ENCODE measurements around the gene EPHB4. TPM values are rescaled to one million over a fixed set of nuclear protein-coding genes. Genes with fewer than 3 reads are reported as not detected.
"Not testable (repeated sequence)": the region's sequence is repeated elsewhere in the genome, so short reads cannot be mapped to it uniquely, and the experiment has no call there.

Gene EPHB4
- total RNA-seq, 1 donor from 2014 or later: 144 TPM

GRCh38 chr7:100765250-100765649, 62.1 kb downstream of the EPHB4 start:
- Histone ChIP-seq H3K27ac (no peak overlapping the region), H3K4me3 (no peak overlapping the region), H3K9me3 (no peaks in the 10 kb centered on the region), H3K36me3 (no peaks in the 10 kb centered on the region), H3K4me1 (no peaks in the 10 kb centered on the region), H3K27me3 (no peaks in the 10 kb centered on the region)
- TF ChIP-seq, protein P1, sequence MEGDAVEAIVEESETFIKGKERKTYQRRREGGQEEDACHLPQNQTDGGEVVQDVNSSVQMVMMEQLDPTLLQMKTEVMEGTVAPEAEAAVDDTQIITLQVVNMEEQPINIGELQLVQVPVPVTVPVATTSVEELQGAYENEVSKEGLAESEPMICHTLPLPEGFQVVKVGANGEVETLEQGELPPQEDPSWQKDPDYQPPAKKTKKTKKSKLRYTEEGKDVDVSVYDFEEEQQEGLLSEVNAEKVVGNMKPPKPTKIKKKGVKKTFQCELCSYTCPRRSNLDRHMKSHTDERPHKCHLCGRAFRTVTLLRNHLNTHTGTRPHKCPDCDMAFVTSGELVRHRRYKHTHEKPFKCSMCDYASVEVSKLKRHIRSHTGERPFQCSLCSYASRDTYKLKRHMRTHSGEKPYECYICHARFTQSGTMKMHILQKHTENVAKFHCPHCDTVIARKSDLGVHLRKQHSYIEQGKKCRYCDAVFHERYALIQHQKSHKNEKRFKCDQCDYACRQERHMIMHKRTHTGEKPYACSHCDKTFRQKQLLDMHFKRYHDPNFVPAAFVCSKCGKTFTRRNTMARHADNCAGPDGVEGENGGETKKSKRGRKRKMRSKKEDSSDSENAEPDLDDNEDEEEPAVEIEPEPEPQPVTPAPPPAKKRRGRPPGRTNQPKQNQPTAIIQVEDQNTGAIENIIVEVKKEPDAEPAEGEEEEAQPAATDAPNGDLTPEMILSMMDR (IDR thresholded peaks at IDR 0.05): no peak
- intact Hi-C loops (cut with DNase I): no loop called here
- DNase-seq (ENCODE audit: low spot score in 2 of 2): no peak

DNA sequence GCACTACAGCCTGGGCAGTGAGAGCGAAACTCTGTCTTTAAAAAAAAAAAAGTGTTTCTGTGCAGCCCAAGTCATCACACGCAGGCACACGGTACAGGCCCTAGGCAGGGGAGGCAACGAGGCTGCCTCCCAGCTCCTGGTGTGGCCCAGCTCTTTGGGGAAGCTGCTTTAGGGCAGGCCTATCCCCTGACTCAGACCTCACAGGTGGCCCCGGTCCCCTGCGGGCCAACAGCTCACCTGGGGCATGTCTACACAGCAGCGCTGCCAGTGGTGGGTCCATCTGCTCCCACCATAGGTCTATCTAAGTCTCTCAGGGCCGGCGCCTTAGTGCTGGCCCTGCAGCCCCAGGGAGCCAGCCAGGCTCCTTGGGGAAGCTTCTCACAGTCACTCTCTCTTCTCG, 62.5 kb downstream of the EPHB4 start:
- H3K9me3 ChIP-seq: no peaks in the 10 kb centered on the region
- H3K36me3 ChIP-seq: no peaks in the 10 kb centered on the region
- intact Hi-C loops (cut with DNase I): no loop called here
- H3K27me3 ChIP-seq: no peaks in the 10 kb centered on the region
- no peak overlapping the region for H3K4me3 ChIP-seq
- no peak overlapping the region for H3K27ac ChIP-seq
- TF ChIP-seq, protein P1 (IDR thresholded peaks at IDR 0.05): no peak
- DNase-seq (ENCODE audit: low spot score in 2 of 2): no peak
- H3K4me1 ChIP-seq: no peaks in the 10 kb centered on the region

DNA sequence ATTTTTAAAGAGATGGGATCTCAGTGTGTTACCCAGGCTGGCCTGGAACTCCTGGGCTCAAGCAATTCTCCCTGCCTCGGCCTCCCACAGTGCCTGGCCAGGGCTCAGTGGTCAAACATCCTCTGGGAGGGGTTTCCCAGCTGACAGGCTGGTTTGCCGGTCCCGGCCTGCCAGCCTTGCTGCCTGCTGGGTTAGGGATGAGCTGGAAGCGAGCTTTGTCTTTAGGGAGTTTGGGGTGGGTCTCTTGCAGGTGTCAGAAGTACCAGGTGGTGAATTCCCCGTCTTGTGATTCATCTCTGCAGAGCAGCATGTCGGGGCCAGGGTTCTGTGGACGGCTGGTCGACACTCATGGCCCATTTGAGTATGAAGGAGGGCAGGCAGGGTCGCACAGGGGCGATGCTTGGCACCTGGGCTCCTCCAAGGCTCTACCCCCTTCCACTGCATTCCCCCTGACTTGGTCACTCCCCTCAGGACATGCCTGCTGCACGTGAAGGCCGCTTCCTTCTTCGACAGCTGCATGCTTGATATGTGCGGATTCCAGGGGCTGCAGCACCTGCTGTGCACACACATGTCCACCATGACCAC, 63.7 kb downstream of the EPHB4 start:
- Histone ChIP-seq H3K4me3 (no peak overlapping the region), H3K36me3 (no peaks in the 10 kb centered on the region), H3K27me3 (no peaks in the 10 kb centered on the region), H3K4me1 (no peaks in the 10 kb centered on the region), H3K27ac (no peak overlapping the region), H3K9me3 (no peaks in the 10 kb centered on the region)
- DNase-seq (ENCODE audit: low spot score in 2 of 2): no peak
- intact Hi-C loops (cut with DNase I): no loop called here
- TF ChIP-seq, protein P1 (IDR thresholded peaks at IDR 0.05): no peak

DNA sequence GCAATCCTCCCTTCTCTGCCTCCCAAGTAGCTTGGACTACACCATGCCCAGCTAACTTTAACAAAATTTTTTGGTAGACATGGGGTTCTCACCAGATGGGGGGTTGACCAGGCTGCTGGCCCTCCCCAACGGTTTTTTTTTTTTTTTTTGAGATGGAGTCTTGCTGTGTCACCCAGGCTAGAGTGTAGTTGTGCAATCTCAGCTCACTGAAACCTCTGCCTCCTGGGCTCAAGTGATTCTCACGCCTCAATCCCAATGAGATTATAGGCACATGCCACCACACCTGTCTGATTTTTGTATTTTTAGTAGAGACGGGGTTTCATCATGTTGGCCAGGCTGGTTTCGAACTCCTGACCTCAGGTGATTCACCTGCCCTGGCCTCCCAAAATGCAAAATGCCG, 64.5 kb downstream of the EPHB4 start:
- not testable (repeated sequence) for H3K27me3 ChIP-seq

DNA sequence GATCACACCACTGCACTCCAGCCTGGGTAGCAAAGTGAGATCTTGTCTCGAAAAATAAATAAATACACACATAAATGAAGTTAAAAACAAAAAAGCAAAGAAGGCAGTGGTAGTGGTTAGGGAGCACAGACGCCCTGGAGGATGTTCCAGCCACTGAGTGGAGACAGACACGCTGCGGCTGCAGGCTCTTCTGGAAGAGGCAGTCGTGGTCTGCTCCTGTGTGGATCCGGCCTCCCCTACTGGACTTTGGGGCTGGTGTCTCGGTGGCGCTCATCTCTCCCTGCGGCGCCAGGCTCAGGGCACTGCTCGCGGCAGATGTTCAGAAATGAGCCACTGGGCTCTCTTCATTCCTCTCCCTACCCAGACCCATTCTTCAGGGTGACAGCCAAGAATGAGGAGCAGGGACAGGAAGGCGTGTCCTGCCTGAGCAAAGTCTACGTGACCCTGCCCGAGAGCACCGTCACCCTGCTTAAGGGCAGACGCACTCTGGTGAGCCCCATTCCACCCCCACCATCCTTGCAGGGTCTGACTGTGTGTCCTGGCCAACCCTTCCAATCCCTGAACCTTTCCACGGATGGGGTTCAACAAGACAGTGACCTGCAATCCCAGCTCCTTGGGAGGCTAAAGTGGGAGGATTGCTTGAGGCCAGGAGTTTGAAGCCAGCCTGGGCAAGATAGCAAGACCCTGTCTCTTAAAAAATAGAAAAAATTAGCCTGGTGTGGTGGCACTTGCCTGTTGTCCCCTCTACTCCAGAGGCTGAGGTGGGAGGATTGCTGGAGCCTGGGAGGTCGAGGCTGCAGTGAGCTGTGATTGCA, 67.8 kb downstream of the EPHB4 start:
- H3K27me3 ChIP-seq: no peaks in the 10 kb centered on the region
- H3K27ac ChIP-seq: no peak overlapping the region
- no peaks in the 10 kb centered on the region for H3K9me3 ChIP-seq
- intact Hi-C loops (cut with DNase I): no loop called here
- no peaks in the 10 kb centered on the region for H3K36me3 ChIP-seq
- H3K4me3 ChIP-seq: no peak overlapping the region
- TF ChIP-seq, protein P1 (IDR thresholded peaks at IDR 0.05): no peak
- no peak for DNase-seq (ENCODE audit: low spot score in 2 of 2)
- no peaks in the 10 kb centered on the region for H3K4me1 ChIP-seq

More for the DNA sequence above, 64.5 kb downstream of the EPHB4 start:
- intact Hi-C loops (cut with DNase I); H3K4me1 ChIP-seq; H3K9me3 ChIP-seq; H3K4me3 ChIP-seq; H3K36me3 ChIP-seq; DNase-seq (ENCODE audit: low spot score in 2 of 2); H3K27ac ChIP-seq: not testable (repeated sequence)

DNA sequence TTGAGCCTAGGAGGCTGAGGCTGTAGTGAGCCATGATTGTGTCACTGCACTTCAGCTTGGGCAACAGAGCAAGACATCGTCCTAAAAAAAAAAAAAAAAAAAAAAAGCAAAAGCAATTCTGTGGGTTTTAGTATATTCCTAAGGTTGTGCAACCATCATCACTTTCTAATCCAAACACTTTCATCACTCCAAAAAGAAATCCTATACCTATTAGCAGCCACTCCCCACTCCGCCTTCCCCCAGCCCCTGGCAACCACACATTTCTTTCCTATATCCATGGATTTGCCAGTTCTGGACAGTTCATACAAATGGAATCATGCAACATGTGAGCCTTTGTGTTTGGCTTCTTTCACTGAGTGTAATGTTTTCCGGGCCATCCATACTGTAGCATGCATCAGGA, 73.6 kb downstream of the EPHB4 start:
- H3K27me3 ChIP-seq: no peaks in the 10 kb centered on the region
- H3K9me3 ChIP-seq: no peaks in the 10 kb centered on the region
- H3K4me3 ChIP-seq: no peak overlapping the region
- TF ChIP-seq, protein P1 (IDR thresholded peaks at IDR 0.05): no peak
- H3K4me1 ChIP-seq: no peaks in the 10 kb centered on the region
- no peaks in the 10 kb centered on the region for H3K36me3 ChIP-seq
- intact Hi-C loops (cut with DNase I): no loop called here
- H3K27ac ChIP-seq: no peak overlapping the region
- DNase-seq (ENCODE audit: low spot score in 2 of 2): no peak
